Stromal cell of bone marrow (primary cell): ENCODE results near the gene NAIP.
"Not testable (repeated sequence)": the region's sequence is repeated elsewhere in the genome, so short reads cannot be mapped to it uniquely, and the experiment has no call there.

Experiments
- DNase-seq: peaks from one replicate; pipeline ENCODE4 v3.0.0-alpha.2; 2012; ENCODE audit warnings: low read depth

The NAIP gene

DNA sequence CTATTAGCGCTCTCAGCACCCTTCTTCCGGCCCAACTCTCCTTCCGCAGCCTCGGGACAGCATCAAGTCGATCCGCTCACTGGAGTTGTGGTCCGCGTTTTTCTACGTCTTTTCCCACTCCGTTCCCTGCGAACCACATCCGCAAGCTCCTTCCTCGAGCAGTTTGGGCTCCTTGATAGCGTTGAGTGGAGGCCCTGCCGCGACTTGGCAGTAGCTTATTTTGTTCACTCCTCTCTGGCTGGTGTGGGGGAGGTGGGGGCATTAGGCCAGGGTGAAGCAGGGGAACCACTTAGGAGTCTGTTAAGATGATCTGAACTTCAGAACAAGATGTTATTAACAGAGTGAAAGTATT is 100.0 kb downstream of the NAIP start:
- DNase-seq: not testable (repeated sequence)
